B cell (primary cell): ENCODE measurements around the gene INPP5J. TPM values are rescaled to one million over a fixed set of nuclear protein-coding genes. Genes with fewer than 3 reads are reported as not detected.

ENCODE experiments used
- ATAC-seq: fragments of 200-7000 bp; cut with Tn5 transposase; one replicate; pipeline ENCODE4 v1.10.0; 2021; ENCODE audit warnings: low read depth, mild to moderate bottlenecking, moderate number of reproducible peaks, moderate library complexity
- CTCF ChIA-PET: fragments of 350-600 bp; sonication (Branson Sonifier 250); formaldehyde crosslinking; loops from one replicate; lab custom pipeline; 2021; ENCODE audit warnings: antibody characterized with exemption, inconsistent platforms; lab: Charles Lee
- POLR2A ChIA-PET: fragments of 350-600 bp; sonication (Branson Sonifier 250); formaldehyde crosslinking; loops from one replicate; lab custom pipeline; 2021; ENCODE audit warnings: antibody characterized with exemption; lab: Charles Lee
- DNase-seq: peaks from one replicate; pipeline ENCODE4 v3.0.0; 2013
- H2AFZ ChIP-seq: 2 replicates; pipeline ENCODE4 v1.6.1; 2012; ENCODE audit warnings: mild to moderate bottlenecking, low read depth, low read length; ENCODE audit not compliant: insufficient read depth, poor library complexity, severe bottlenecking
- H3K27ac ChIP-seq, 2 donors: 1 replicate in 1 of 2; 2 replicates in 1 of 2; pipeline ENCODE4 v1.5.1; 2012 to 2013; ENCODE audit warnings: low read length in 2 of 2, mild to moderate bottlenecking in 2 of 2, moderate library complexity in 1 of 2
- H3K27me3 ChIP-seq, 4 experiments: fragments of 200-600 bp in 1 of 4; sonication (generic) in 1 of 4; replicated peaks in 1 of 4; 1 replicate in 2 of 4; 2 replicates in 2 of 4; pipeline versions ENCODE4 v1.6.1 to v1.7.0; 2013 to 2016; ENCODE audit warnings: low read length in 3 of 4, mild to moderate bottlenecking in 2 of 4, mixed read lengths in 1 of 4, moderate library complexity in 1 of 4; ENCODE audit not compliant: insufficient read depth in 4 of 4, control insufficient read depth in 3 of 4; ENCODE audit errors: control extremely low read depth in 1 of 4
- H3K36me3 ChIP-seq, 2 experiments: replicated peaks in 1 of 2; 1 replicate in 1 of 2; 2 replicates in 1 of 2; pipeline versions ENCODE4 v1.6.1 to v1.7.1; 2013; ENCODE audit warnings: low read length in 1 of 2; ENCODE audit not compliant: insufficient read depth in 2 of 2, control insufficient read depth in 1 of 2; ENCODE audit errors: control extremely low read depth in 1 of 2, extremely low read depth in 1 of 2
- H3K4me1 ChIP-seq, 2 donors: fragments of 200-600 bp in 1 of 2; sonication (generic) in 1 of 2; 1 replicate in 1 of 2; 2 replicates in 1 of 2; pipeline versions ENCODE4 v1.5.1 to v1.6.1; 2013 to 2017; ENCODE audit warnings: low read length in 2 of 2; ENCODE audit not compliant: control insufficient read depth in 2 of 2, insufficient read depth in 2 of 2
- H3K4me2 ChIP-seq: replicated peaks from 2 replicates; pipeline ENCODE3; 2012; ENCODE audit warnings: mild to moderate bottlenecking, low read depth, low read length; ENCODE audit not compliant: poor library complexity, severe bottlenecking
- H3K4me3 ChIP-seq, 5 experiments: fragments of 200-600 bp in 1 of 5; sonication (generic) in 1 of 5; 1 replicate in 3 of 5; 2 replicates in 2 of 5; pipeline versions ENCODE4 v1.5.1 to v1.7.0; 2011 to 2016; ENCODE audit warnings: low read length in 4 of 5, mild to moderate bottlenecking in 4 of 5, low read depth in 2 of 5, control low read depth in 1 of 5, moderate library complexity in 1 of 5; ENCODE audit not compliant: insufficient read depth in 1 of 5; ENCODE audit errors: control extremely low read depth in 1 of 5, extremely low read depth in 1 of 5
- H3K79me2 ChIP-seq: fragments of 200-600 bp; sonication (generic); one replicate; pipeline ENCODE4 v1.6.0; 2016; ENCODE audit warnings: low read length; ENCODE audit not compliant: control insufficient read depth, insufficient read depth
- H3K9ac ChIP-seq: fragments of 200-600 bp; sonication (generic); 2 replicates; pipeline ENCODE4 v1.6.1; 2017; ENCODE audit warnings: mild to moderate bottlenecking, low read length, moderate library complexity
- H3K9me3 ChIP-seq, 3 donors: one replicate each; pipeline versions ENCODE4 v1.6.1 to v1.7.1; 2013; ENCODE audit warnings: low read length in 2 of 3; ENCODE audit not compliant: control insufficient read depth in 2 of 3, insufficient read depth in 1 of 3; ENCODE audit errors: control extremely low read depth in 1 of 3
- H4K20me1 ChIP-seq: 2 replicates; pipeline ENCODE4 v1.6.0; 2012; ENCODE audit warnings: mild to moderate bottlenecking, low read length; ENCODE audit not compliant: insufficient read depth, control insufficient read depth, poor library complexity, severe bottlenecking
- H3K27ac Mint-ChIP-seq: one replicate; pipeline ENCODE4 v1.8.0; 2021; ENCODE audit warnings: mixed read lengths
- H3K27me3 Mint-ChIP-seq: one replicate; pipeline ENCODE4 v1.8.0; 2021; ENCODE audit warnings: mixed read lengths
- H3K4me1 Mint-ChIP-seq: one replicate; pipeline ENCODE4 v1.8.0; 2021; ENCODE audit warnings: mixed read lengths
- H3K4me3 Mint-ChIP-seq: one replicate; pipeline ENCODE4 v1.8.0; 2021; ENCODE audit warnings: mixed read lengths
- H3K9me3 Mint-ChIP-seq: one replicate; pipeline ENCODE4 v1.8.0; 2022; ENCODE audit warnings: mixed read lengths; ENCODE audit not compliant: insufficient read depth
- EZH2 ChIP-seq: IDR thresholded peaks from 2 replicates; pipeline ENCODE4 v1.6.1; 2012; ENCODE audit warnings: borderline replicate concordance, low read depth, mild to moderate bottlenecking, moderate library complexity, low read length; ENCODE audit not compliant: insufficient read depth, poor library complexity, severe bottlenecking
- WGBS: methylation state at CpG from one replicate; pipeline ENCODE4 v1.1.5; 2013; ENCODE audit warnings: missing lambda C conversion rate; ENCODE audit not compliant: insufficient coverage; 5-methylcytosine and 5-hydroxymethylcytosine counted together
- intact Hi-C: fragments of 100-400 bp; cut with micrococcal nuclease; formaldehyde crosslinking; loops from one replicate; pipeline ENCODE4 v1.10.0; 2022
- polyA plus RNA-seq: library from polyadenylated mRNA; depleted of rRNA; stranded (reverse); fragments of >200 nt; gene quantifications from 2 replicates; pipeline ENCODE4 v1.2.3, GENCODE V29; 2012
- total RNA-seq, 2 donors: library from RNA; stranded (reverse); fragments of 120-200 nt in 1 of 2; gene quantifications; 1 replicate in 1 of 2; 2 replicates in 1 of 2; pipeline versions ENCODE4 v1.2.3 to v1.2.4, GENCODE V29; 2013 to 2022
- TF ChIP-seq, protein P1 (sequence below): fragments of 200-600 bp; IDR thresholded peaks from one replicate; pipeline ENCODE4 v1.8.0; 2022; ENCODE audit warnings: antibody characterized with exemption, mild to moderate bottlenecking

INPP5J gene
- total and polyA plus RNA-seq, 2 donors (not counting 1 experiment from before 2014, with no cell fraction given): 0.07 to 0.52 TPM

- no peak for DNase-seq
- H3K27me3 ChIP-seq: peaks cover 0 to 2% (median 0%) of the 10 kb centered on the region in 4 experiments
- H3K4me1 ChIP-seq: peaks cover 19 to 24% of the 10 kb centered on the region in 2 donors
- H3K4me1 Mint-ChIP-seq: peaks cover 33% of the 10 kb centered on the region
- H3K9me3 ChIP-seq: no peaks in the 10 kb centered on the region
- H3K79me2 ChIP-seq: peaks cover 31% of the 10 kb centered on the region
- ChIA-PET CTCF (interaction anchor here (1.1 to 1.8 kb wide), 2 partner anchors 51 to 75 kb away, joined by 4 to 6 read pairs; partner anchors contain the start of gene LIMK2), POLR2A (interaction anchor here (0.9 to 1.1 kb wide), 3 partner anchors 76 to 191 kb away, joined by 3 to 6 read pairs (median 5); partner anchors contain the start of genes PIK3IP1 and TUG1)
- H3K4me2 ChIP-seq: peak overlapping the region; percentile 71
- H3K27me3 Mint-ChIP-seq: no peaks in the 10 kb centered on the region
- peaks cover 3% of the 10 kb centered on the region for H4K20me1 ChIP-seq
- H3K36me3 ChIP-seq: peaks cover 0 to under 1% of the 10 kb centered on the region in 2 experiments
- H3K27ac ChIP-seq: peak overlapping the region; percentile 82 to 83
- peak overlapping the region; percentile 95 for H3K4me3 Mint-ChIP-seq
- no peaks in the 10 kb centered on the region for H3K9me3 Mint-ChIP-seq
- peak overlapping the region; percentile 73 for H3K9ac ChIP-seq
- TF ChIP-seq EZH2: no peak
- H3K27ac Mint-ChIP-seq: peak overlapping the region; percentile 95
- H3K4me3 ChIP-seq: peak overlapping the region; percentile 65 to 81 (median 74)
- 3% methylated on average over 31 of the region's 32 CpGs for WGBS
- intact Hi-C loops: loop anchor here (1.0 to 5.0 kb wide), 6 partner anchors 52 to 592 kb away; partner anchors contain the start of genes DEPDC5, LIMK2, PIK3IP1 and PRR14L
- peak; percentile 29 for ATAC-seq
- peak overlapping the region; percentile 95 for H2AFZ ChIP-seq
Measured at GRCh38 chr22:31160328-31160978, 37.7 kb downstream of the INPP5J start.

DNA sequence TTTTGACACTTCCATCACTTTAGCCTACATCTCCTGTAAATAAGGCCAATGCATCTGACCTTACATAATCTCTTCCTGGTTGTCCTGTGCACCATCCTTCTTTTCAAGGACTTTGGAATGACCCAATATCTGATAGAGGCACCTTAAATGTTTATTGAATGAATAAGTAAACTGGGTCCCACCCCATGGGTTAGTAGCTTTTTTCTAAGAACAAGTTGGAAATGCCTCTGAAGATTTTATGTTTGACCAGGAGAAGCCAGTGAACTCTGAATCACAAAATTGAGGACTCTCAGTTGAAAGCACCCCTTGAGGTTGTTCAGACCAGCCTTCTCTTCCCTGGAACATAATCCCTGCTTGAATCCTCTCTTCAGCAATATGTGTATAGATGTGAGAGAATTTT, 38.6 kb downstream of the INPP5J start:
- ATAC-seq: no peak
- DNase-seq: no peak
- ChIA-PET POLR2A (interaction anchor here (0.6 kb wide), 1 partner anchor 72 kb away, joined by 4 read pairs; no protein-coding TSS in a partner anchor), CTCF (interaction anchor here (1.8 kb wide), 1 partner anchor 76 kb away, joined by 6 read pairs; no protein-coding TSS in a partner anchor)
- Histone ChIP-seq H2AFZ (no peak overlapping the region), H3K4me2 (peak overlapping the region; percentile 71), H3K27ac (peak overlapping the region in 1 of 2 donors; percentile 83), H3K36me3 (peaks cover 0 to 5% of the 10 kb centered on the region in 2 experiments), H3K4me1 (peaks cover 19 to 24% of the 10 kb centered on the region in 2 donors), H3K27me3 (no peaks in the 10 kb centered on the region), H3K79me2 (peaks cover 40% of the 10 kb centered on the region), H3K4me3 (no peak overlapping the region), H3K9me3 (no peaks in the 10 kb centered on the region), H3K9ac (no peak overlapping the region), H4K20me1 (peaks cover 6% of the 10 kb centered on the region)
- TF ChIP-seq, protein P1, sequence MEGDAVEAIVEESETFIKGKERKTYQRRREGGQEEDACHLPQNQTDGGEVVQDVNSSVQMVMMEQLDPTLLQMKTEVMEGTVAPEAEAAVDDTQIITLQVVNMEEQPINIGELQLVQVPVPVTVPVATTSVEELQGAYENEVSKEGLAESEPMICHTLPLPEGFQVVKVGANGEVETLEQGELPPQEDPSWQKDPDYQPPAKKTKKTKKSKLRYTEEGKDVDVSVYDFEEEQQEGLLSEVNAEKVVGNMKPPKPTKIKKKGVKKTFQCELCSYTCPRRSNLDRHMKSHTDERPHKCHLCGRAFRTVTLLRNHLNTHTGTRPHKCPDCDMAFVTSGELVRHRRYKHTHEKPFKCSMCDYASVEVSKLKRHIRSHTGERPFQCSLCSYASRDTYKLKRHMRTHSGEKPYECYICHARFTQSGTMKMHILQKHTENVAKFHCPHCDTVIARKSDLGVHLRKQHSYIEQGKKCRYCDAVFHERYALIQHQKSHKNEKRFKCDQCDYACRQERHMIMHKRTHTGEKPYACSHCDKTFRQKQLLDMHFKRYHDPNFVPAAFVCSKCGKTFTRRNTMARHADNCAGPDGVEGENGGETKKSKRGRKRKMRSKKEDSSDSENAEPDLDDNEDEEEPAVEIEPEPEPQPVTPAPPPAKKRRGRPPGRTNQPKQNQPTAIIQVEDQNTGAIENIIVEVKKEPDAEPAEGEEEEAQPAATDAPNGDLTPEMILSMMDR: no peak
- TF ChIP-seq EZH2: no peak
- intact Hi-C loops: loop anchor here (5.0 kb wide), 2 partner anchors 131 to 591 kb away; partner anchors contain the start of genes DEPDC5, PIK3IP1 and PRR14L
- Mint-ChIP-seq H3K4me3 (peak overlapping the region; percentile 95), H3K27me3 (no peaks in the 10 kb centered on the region), H3K9me3 (no peaks in the 10 kb centered on the region), H3K27ac (peak overlapping the region; percentile 95), H3K4me1 (peaks cover 39% of the 10 kb centered on the region)
